WTC11 (cell line): ENCODE measurements around the gene PPM1B. TPM values are rescaled to one million over a fixed set of nuclear protein-coding genes. Genes with fewer than 3 reads are reported as not detected.

Experiments used
- ATAC-seq: fragments of 200-7000 bp; cut with Tn5 transposase; 2 replicates; pipeline ENCODE4 v1.10.0; 2021; ENCODE audit warnings: mild to moderate bottlenecking, moderate library complexity
- CTCF ChIA-PET: fragments of 300-600 bp; sonication (Branson Sonifier 250); formaldehyde crosslinking; loops from one replicate; lab custom pipeline; 2021; ENCODE audit warnings: antibody characterized with exemption; lab: Charles Lee
- POLR2A ChIA-PET: fragments of 350-600 bp; sonication (Branson Sonifier 250); formaldehyde crosslinking; loops from one replicate; lab custom pipeline; 2021; ENCODE audit warnings: antibody characterized with exemption; lab: Charles Lee
- DNase-seq: peaks from one replicate; pipeline ENCODE4 v3.0.0; 2021; ENCODE audit warnings: low spot score
- H3K27ac Mint-ChIP-seq: 2 replicates; pipeline ENCODE4 v1.8.0; 2021; ENCODE audit warnings: mixed read lengths
- H3K27me3 Mint-ChIP-seq: 2 replicates; pipeline ENCODE4 v1.8.0; 2021; ENCODE audit warnings: low read depth, mild to moderate bottlenecking, moderate library complexity, mixed read lengths
- H3K36me3 Mint-ChIP-seq: 2 replicates; pipeline ENCODE4 v1.8.0; 2021; ENCODE audit warnings: mixed read lengths
- H3K4me1 Mint-ChIP-seq: 2 replicates; pipeline ENCODE4 v1.8.0; 2022; ENCODE audit warnings: mixed read lengths
- H3K4me3 Mint-ChIP-seq: 2 replicates; pipeline ENCODE4 v1.8.0; 2021; ENCODE audit warnings: mild to moderate bottlenecking, moderate library complexity, mixed read lengths
- H3K9me3 Mint-ChIP-seq: 2 replicates; pipeline ENCODE4 v1.8.0; 2021; ENCODE audit warnings: mixed read lengths
- CREM ChIP-seq: sonication (generic); formaldehyde crosslinking; IDR thresholded peaks from 2 replicates; pipeline ENCODE4 v1.8.1; 2022; ENCODE audit warnings: mild to moderate bottlenecking, missing genetic modification reagents, moderate library complexity
- FOXP1 ChIP-seq: sonication (generic); formaldehyde crosslinking; IDR thresholded peaks from 2 replicates; pipeline ENCODE4 v1.8.0; 2022; ENCODE audit warnings: missing genetic modification reagents, mild to moderate bottlenecking, moderate library complexity, borderline replicate concordance
- GTF2I ChIP-seq: fragments of 250-450 bp; sonication (Bioruptor Pico); conservative IDR thresholded peaks from 2 replicates; pipeline ENCODE4 v1.4.0; 2021; ENCODE audit warnings: mild to moderate bottlenecking
- JUN ChIP-seq: sonication (generic); formaldehyde crosslinking; IDR thresholded peaks from 2 replicates; pipeline ENCODE4 v1.8.0; 2023; ENCODE audit warnings: mild to moderate bottlenecking, missing genetic modification reagents
- KAT7 ChIP-seq: sonication (generic); formaldehyde crosslinking; IDR thresholded peaks from 2 replicates; pipeline ENCODE4 v1.8.1; 2023; ENCODE audit warnings: missing genetic modification reagents, mild to moderate bottlenecking, borderline replicate concordance
- MXD4 ChIP-seq: fragments of 250-450 bp; sonication (Bioruptor Pico); IDR thresholded peaks from 2 replicates; pipeline ENCODE4 v1.8.0; 2021; ENCODE audit warnings: mild to moderate bottlenecking, moderate library complexity, borderline replicate concordance
- OVOL2 ChIP-seq: fragments of 250-450 bp; sonication (Bioruptor Pico); IDR thresholded peaks from 2 replicates; pipeline ENCODE4 v1.9.0; 2021; ENCODE audit warnings: mild to moderate bottlenecking, borderline replicate concordance
- SP1 ChIP-seq: sonication (generic); formaldehyde crosslinking; conservative IDR thresholded peaks from 2 replicates; pipeline ENCODE4 v1.8.1; 2022; ENCODE audit warnings: missing genetic modification reagents
- ZBTB21 ChIP-seq: sonication (generic); formaldehyde crosslinking; IDR thresholded peaks from 2 replicates; pipeline ENCODE4 v1.8.1; 2023; ENCODE audit warnings: mild to moderate bottlenecking, missing genetic modification reagents, borderline replicate concordance
- ZNF232 ChIP-seq: sonication (generic); formaldehyde crosslinking; IDR thresholded peaks from 2 replicates; pipeline ENCODE4 v1.8.0; 2022; ENCODE audit warnings: mild to moderate bottlenecking, missing genetic modification reagents
- total RNA-seq: library from RNA; stranded (reverse); gene quantifications from 3 replicates; pipeline ENCODE4 v1.2.3, GENCODE V29; 2021
- TF ChIP-seq, protein P1 (sequence below): sonication (generic); formaldehyde crosslinking; IDR thresholded peaks from 2 replicates; pipeline ENCODE4 v1.8.1; 2022; ENCODE audit warnings: mild to moderate bottlenecking, moderate library complexity, missing genetic modification reagents
- TF ChIP-seq, protein P2 (sequence below): fragments of 200-600 bp; IDR thresholded peaks from 2 replicates; pipeline ENCODE4 v1.8.0; 2022; ENCODE audit warnings: antibody characterized with exemption
- TF ChIP-seq, protein P3 (sequence below): sonication (generic); formaldehyde crosslinking; IDR thresholded peaks from 2 replicates; pipeline ENCODE4 v1.8.1; 2023; ENCODE audit warnings: mild to moderate bottlenecking, missing genetic modification reagents
- TF ChIP-seq, protein P4 (sequence below): fragments of 250-450 bp; sonication (Bioruptor Pico); IDR thresholded peaks from 2 replicates; pipeline ENCODE4 v1.8.0; 2021; ENCODE audit warnings: mild to moderate bottlenecking
- TF ChIP-seq, protein P5 (sequence below): sonication (generic); formaldehyde crosslinking; IDR thresholded peaks from 2 replicates; pipeline ENCODE4 v1.8.1; 2023; ENCODE audit warnings: mild to moderate bottlenecking, moderate library complexity, missing genetic modification reagents

The PPM1B gene
- total RNA-seq, 1 experiment from 2014 or later, result 96.4 TPM

DNA sequence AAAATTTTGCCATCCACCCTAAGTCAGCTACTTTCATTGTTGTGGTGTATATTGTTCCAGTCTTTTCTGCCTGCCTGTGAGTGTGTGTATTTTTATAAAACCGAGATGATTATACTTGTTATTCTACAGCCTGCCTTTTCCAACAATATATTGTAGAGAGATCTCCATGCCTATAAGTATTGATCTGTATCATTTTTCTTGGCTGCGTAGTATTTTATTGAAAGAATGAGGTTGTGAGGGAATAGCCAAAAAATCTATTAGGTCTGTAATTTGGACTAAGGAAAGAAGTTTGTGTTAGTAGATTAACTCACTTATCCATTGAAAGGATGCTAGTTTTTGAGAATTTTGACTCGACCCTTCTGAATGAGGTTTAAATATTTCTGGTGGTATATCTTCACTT lies 34.9 kb downstream of the PPM1B start:
- Mint-ChIP-seq H3K27ac (no peak overlapping the region), H3K36me3 (peaks cover 27% of the 10 kb centered on the region), H3K27me3 (no peaks in the 10 kb centered on the region), H3K9me3 (peaks cover 5% of the 10 kb centered on the region; the same call in 1 of the 2 replicates), H3K4me3 (no peak overlapping the region), H3K4me1 (peaks cover 41% of the 10 kb centered on the region)
- TF ChIP-seq ZNF232 (CRISPR knock-in tag), result no peak
- POLR2A ChIA-PET, result no interaction called here
- no peak for ATAC-seq
- CTCF ChIA-PET, result interaction anchor here (0.5 kb wide), 1 partner anchor 41 kb away, joined by 3 read pairs; no protein-coding TSS in a partner anchor
- no peak for DNase-seq

DNA sequence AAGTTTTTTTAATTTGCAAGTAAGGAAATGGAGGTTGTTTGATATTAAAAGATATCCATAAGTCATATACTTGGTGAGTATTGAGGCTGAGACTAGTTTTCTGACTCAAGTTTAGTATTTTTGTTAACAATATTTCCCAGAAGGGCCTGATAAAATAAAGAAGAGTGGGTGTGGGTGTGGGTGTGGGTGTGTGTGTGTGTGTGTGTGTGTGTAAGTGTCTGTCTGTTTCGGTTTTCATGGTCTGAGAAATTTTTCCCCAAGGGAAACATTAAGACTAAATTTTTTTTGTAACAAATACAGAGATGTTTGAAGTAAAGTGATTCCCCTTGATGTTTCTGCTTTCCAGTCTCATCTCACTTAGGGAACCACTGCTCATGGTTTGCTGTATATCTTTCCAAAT lies 36.5 kb downstream of the PPM1B start:
- CTCF ChIA-PET, result interaction anchor here (0.6 to 0.9 kb wide), 2 partner anchors 29 to 161 kb away, joined by 3 to 5 read pairs; no protein-coding TSS in a partner anchor
- ATAC-seq (no peak), DNase-seq (no peak)
- Mint-ChIP-seq H3K4me3 (no peak overlapping the region), H3K27me3 (no peaks in the 10 kb centered on the region), H3K9me3 (peaks cover 5% of the 10 kb centered on the region; the same call in 1 of the 2 replicates), H3K4me1 (peaks cover 33% of the 10 kb centered on the region), H3K27ac (peak overlapping the region; percentile 82), H3K36me3 (peaks cover 40% of the 10 kb centered on the region)
- POLR2A ChIA-PET, result no interaction called here
- no peak for TF ChIP-seq OVOL2 (CRISPR knock-in tag)
- no peak for TF ChIP-seq FOXP1 (CRISPR knock-in tag)
- TF ChIP-seq, protein P1, sequence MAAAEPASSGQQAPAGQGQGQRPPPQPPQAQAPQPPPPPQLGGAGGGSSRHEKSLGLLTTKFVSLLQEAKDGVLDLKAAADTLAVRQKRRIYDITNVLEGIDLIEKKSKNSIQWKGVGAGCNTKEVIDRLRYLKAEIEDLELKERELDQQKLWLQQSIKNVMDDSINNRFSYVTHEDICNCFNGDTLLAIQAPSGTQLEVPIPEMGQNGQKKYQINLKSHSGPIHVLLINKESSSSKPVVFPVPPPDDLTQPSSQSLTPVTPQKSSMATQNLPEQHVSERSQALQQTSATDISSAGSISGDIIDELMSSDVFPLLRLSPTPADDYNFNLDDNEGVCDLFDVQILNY, result no peak
- TF ChIP-seq, protein P2, sequence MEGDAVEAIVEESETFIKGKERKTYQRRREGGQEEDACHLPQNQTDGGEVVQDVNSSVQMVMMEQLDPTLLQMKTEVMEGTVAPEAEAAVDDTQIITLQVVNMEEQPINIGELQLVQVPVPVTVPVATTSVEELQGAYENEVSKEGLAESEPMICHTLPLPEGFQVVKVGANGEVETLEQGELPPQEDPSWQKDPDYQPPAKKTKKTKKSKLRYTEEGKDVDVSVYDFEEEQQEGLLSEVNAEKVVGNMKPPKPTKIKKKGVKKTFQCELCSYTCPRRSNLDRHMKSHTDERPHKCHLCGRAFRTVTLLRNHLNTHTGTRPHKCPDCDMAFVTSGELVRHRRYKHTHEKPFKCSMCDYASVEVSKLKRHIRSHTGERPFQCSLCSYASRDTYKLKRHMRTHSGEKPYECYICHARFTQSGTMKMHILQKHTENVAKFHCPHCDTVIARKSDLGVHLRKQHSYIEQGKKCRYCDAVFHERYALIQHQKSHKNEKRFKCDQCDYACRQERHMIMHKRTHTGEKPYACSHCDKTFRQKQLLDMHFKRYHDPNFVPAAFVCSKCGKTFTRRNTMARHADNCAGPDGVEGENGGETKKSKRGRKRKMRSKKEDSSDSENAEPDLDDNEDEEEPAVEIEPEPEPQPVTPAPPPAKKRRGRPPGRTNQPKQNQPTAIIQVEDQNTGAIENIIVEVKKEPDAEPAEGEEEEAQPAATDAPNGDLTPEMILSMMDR, result no peak
- TF ChIP-seq, protein P3, sequence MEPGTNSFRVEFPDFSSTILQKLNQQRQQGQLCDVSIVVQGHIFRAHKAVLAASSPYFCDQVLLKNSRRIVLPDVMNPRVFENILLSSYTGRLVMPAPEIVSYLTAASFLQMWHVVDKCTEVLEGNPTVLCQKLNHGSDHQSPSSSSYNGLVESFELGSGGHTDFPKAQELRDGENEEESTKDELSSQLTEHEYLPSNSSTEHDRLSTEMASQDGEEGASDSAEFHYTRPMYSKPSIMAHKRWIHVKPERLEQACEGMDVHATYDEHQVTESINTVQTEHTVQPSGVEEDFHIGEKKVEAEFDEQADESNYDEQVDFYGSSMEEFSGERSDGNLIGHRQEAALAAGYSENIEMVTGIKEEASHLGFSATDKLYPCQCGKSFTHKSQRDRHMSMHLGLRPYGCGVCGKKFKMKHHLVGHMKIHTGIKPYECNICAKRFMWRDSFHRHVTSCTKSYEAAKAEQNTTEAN, result no peak
- TF ChIP-seq KAT7, result no peak
- TF ChIP-seq, protein P4, sequence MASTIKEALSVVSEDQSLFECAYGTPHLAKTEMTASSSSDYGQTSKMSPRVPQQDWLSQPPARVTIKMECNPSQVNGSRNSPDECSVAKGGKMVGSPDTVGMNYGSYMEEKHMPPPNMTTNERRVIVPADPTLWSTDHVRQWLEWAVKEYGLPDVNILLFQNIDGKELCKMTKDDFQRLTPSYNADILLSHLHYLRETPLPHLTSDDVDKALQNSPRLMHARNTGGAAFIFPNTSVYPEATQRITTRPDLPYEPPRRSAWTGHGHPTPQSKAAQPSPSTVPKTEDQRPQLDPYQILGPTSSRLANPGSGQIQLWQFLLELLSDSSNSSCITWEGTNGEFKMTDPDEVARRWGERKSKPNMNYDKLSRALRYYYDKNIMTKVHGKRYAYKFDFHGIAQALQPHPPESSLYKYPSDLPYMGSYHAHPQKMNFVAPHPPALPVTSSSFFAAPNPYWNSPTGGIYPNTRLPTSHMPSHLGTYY (CRISPR knock-in tag), result no peak

DNA sequence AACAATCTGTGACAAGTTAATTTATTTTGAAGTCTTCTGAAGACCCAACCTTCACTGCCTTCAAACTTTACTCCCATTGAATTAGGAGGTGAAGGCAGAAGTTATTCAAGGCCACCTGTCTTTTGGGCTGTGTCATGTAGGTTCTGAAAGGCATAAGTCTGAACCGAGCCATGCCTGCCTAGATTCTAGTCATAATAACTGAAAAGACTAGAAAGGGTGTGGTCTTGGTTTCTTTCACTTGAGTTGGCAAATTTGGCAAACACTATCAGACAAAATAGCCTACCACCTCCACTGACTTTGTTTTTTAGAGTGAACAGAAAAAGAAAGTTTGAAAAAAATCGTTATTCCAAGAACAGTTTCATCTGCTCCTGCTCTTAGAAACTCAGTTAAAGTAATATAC lies 38.4 kb downstream of the PPM1B start:
- DNase-seq, result no peak
- Mint-ChIP-seq H3K36me3 (peaks cover 37% of the 10 kb centered on the region), H3K27ac (no peak overlapping the region), H3K9me3 (peaks cover 5% of the 10 kb centered on the region; the same call in 1 of the 2 replicates), H3K4me3 (no peak overlapping the region), H3K27me3 (no peaks in the 10 kb centered on the region), H3K4me1 (peaks cover 18% of the 10 kb centered on the region)
- ChIA-PET POLR2A (no interaction called here), CTCF (no interaction called here)
- ATAC-seq, result no peak
- TF ChIP-seq ZBTB21 (no peak), CREM (CRISPR knock-in tag) (no peak), GTF2I (CRISPR knock-in tag) (no peak), JUN (CRISPR knock-in tag) (no peak), MXD4 (CRISPR knock-in tag) (no peak), SP1 (CRISPR knock-in tag) (no peak)
- TF ChIP-seq, protein P5, sequence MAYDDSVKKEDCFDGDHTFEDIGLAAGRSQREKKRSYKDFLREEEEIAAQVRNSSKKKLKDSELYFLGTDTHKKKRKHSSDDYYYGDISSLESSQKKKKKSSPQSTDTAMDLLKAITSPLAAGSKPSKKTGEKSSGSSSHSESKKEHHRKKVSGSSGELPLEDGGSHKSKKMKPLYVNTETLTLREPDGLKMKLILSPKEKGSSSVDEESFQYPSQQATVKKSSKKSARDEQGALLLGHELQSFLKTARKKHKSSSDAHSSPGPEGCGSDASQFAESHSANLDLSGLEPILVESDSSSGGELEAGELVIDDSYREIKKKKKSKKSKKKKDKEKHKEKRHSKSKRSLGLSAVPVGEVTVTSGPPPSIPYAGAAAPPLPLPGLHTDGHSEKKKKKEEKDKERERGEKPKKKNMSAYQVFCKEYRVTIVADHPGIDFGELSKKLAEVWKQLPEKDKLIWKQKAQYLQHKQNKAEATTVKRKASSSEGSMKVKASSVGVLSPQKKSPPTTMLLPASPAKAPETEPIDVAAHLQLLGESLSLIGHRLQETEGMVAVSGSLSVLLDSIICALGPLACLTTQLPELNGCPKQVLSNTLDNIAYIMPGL, result no peak
